ENCODE data around the gene CDC16. TPM values are rescaled to one million over a fixed set of nuclear protein-coding genes. Genes with fewer than 3 reads are reported as not detected.

The CDC16 gene
- total RNA-seq, 2 experiments from 2014 or later: 23.1 to 48.7 TPM

DNA sequence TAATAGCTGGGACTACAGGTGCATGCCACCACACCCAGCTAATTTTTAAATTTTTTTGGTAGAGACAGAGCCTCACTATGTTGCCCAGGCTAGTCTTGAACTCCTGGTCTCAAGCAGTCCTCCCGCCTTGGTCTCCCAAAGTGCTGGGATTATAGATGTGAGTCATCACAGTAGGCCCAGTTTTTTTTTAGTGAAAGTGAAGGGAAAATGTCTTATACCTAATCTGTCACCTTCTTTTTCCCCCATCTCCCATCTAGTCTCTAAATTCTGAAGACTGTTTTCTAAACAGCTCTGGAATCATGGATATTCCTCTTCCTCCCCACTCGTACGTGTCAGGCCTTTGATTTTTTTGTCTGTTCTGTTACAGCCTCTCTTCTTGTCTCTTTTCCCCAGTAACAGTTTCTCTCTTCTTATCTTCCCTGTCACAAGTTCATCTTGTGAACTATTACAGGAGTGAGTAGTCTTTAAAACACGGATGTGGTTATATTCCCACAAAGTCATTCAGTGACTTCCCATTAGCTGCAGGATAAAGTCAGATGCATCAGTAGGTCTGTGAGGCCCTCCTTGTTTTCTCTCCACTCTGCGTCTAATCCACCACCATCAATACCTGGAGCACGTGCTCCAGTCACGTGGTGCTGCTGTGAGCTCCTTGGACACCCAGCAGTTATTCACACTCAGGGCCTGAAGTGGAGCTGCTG is 2.9 kb downstream of the CDC16 start:
- Histone ChIP-seq H3K36me3 (ENCODE audit: insufficient read depth, low read length) (peaks cover 59% of the 10 kb centered on the region), H3K4me1 (ENCODE audit: insufficient read depth, low read length, poor library complexity, severe bottlenecking) (peaks cover 16% of the 10 kb centered on the region), H3K79me2 (ENCODE audit: insufficient read depth, low read depth, low read length) (peaks cover 22% of the 10 kb centered on the region), H3K27ac (ENCODE audit: low read depth, low read length, poor library complexity, severe bottlenecking) (no peak overlapping the region), H2AFZ (ENCODE audit: low read length) (no peak overlapping the region), H3K9me3 (ENCODE audit: low read length) (no peaks in the 10 kb centered on the region), H3K4me3 (ENCODE audit: low read depth, low read length, poor library complexity, severe bottlenecking) (no peak overlapping the region), H3K9me2 (ENCODE audit: insufficient read depth, low read length) (no peaks in the 10 kb centered on the region), H3K4me2 (ENCODE audit: low read length) (no peak overlapping the region), H4K20me1 (ENCODE audit: insufficient read depth, low read length) (0 out of 2 replicates have a peak, but pooled peaks cover 4% of the 10 kb centered on the region)
- ChIA-PET POLR2A (interaction anchor here (0.5 to 1.4 kb wide), 2 partner anchors 14 to 60 kb away, joined by 3 to 5 read pairs; no protein-coding TSS in a partner anchor), CTCF (ENCODE audit: unreplicated experiment) (no interaction called here)
- no peak for DNase-seq (ENCODE audit: low spot score)
- no TSS peak for BruUV-seq (replicated peaks)
- TF ChIP-seq EZH2phosphoT487 (IDR thresholded peaks at IDR 0.05; ENCODE audit: borderline replicate concordance, low read depth, low read length) (no peak), CTCF (conservative IDR thresholded peaks at IDR 0.05; ENCODE audit: low read length) (no peak)
- intact Hi-C loops (cut with micrococcal nuclease; ENCODE audit: unreplicated experiment): no loop called here

DNA sequence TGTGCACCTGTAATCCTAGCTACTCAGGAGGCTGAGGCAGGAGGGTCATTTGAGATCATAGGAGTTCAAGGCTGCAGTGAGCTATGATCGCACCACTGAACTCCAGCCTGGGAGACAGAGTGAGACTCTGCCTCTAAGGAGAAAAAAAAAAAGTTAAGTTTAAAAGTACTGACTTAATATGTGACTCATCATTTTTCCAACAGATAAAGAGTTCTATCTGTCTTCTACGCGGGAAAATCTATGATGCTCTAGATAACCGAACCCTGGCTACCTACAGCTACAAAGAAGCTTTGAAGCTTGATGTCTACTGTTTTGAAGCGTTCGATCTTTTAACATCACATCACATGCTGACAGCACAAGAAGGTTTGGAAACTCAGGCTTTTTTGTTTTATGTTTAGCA is 7.2 kb downstream of the CDC16 start:
- CTCF ChIA-PET (ENCODE audit: unreplicated experiment): no interaction called here
- no peaks in the 10 kb centered on the region for H3K9me3 ChIP-seq (ENCODE audit: low read length)
- DNase-seq (ENCODE audit: low spot score): no peak
- H3K9me2 ChIP-seq (ENCODE audit: insufficient read depth, low read length): no peaks in the 10 kb centered on the region
- no peak overlapping the region for H3K4me3 ChIP-seq (ENCODE audit: low read depth, low read length, poor library complexity, severe bottlenecking)
- TF ChIP-seq CTCF (conservative IDR thresholded peaks at IDR 0.05; ENCODE audit: low read length) (no peak), EZH2phosphoT487 (IDR thresholded peaks at IDR 0.05; ENCODE audit: borderline replicate concordance, low read depth, low read length) (no peak)
- peaks cover 4% of the 10 kb centered on the region; the same call in 1 of the 2 replicates for H3K79me2 ChIP-seq (ENCODE audit: insufficient read depth, low read depth, low read length)
- intact Hi-C loops (cut with micrococcal nuclease; ENCODE audit: unreplicated experiment): no loop called here
- BruUV-seq (replicated peaks): no TSS peak
- no peak overlapping the region for H2AFZ ChIP-seq (ENCODE audit: low read length)
- POLR2A ChIA-PET: interaction anchor here (0.6 kb wide), 1 partner anchor 131 kb away, joined by 3 read pairs; no protein-coding TSS in a partner anchor
- no peaks in the 10 kb centered on the region for H3K4me1 ChIP-seq (ENCODE audit: insufficient read depth, low read length, poor library complexity, severe bottlenecking)
- peaks cover 97% of the 10 kb centered on the region for H3K36me3 ChIP-seq (ENCODE audit: insufficient read depth, low read length)
- H3K27ac ChIP-seq (ENCODE audit: low read depth, low read length, poor library complexity, severe bottlenecking): no peak overlapping the region
- H4K20me1 ChIP-seq (ENCODE audit: insufficient read depth, low read length): no peaks in the 10 kb centered on the region
- H3K4me2 ChIP-seq (ENCODE audit: low read length): no peak overlapping the region

DNA sequence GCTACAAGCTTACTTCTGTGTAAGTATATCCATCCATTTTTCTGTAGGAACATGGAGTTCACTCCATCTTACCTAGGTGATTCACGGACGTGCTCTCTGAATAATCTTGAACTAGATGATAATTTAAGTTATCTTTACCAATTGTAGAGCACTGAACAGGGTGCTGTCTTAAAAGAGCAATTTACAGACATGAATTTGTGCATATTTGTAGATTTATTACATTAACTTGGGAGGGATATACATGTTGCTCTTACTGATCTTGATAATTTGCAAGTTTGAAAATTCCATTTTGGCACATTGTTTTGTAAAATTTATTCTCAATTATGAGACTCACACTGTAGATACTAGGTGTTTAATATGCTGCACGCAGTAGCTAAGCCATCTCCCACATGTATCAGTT is 9.3 kb downstream of the CDC16 start:
- Histone ChIP-seq H3K4me3 (ENCODE audit: low read depth, low read length, poor library complexity, severe bottlenecking) (no peak overlapping the region), H3K27ac (ENCODE audit: low read depth, low read length, poor library complexity, severe bottlenecking) (no peak overlapping the region), H3K79me2 (ENCODE audit: insufficient read depth, low read depth, low read length) (no peaks in the 10 kb centered on the region), H3K9me2 (ENCODE audit: insufficient read depth, low read length) (no peaks in the 10 kb centered on the region), H2AFZ (ENCODE audit: low read length) (no peak overlapping the region), H3K4me2 (ENCODE audit: low read length) (no peak overlapping the region), H3K36me3 (ENCODE audit: insufficient read depth, low read length) (peaks cover 96% of the 10 kb centered on the region), H4K20me1 (ENCODE audit: insufficient read depth, low read length) (no peaks in the 10 kb centered on the region), H3K9me3 (ENCODE audit: low read length) (no peaks in the 10 kb centered on the region), H3K4me1 (ENCODE audit: insufficient read depth, low read length, poor library complexity, severe bottlenecking) (no peaks in the 10 kb centered on the region)
- ChIA-PET POLR2A (no interaction called here), CTCF (ENCODE audit: unreplicated experiment) (no interaction called here)
- BruUV-seq (replicated peaks): TSS peak; percentile 12
- intact Hi-C loops (cut with micrococcal nuclease; ENCODE audit: unreplicated experiment): no loop called here
- DNase-seq (ENCODE audit: low spot score): no peak
- TF ChIP-seq EZH2phosphoT487 (IDR thresholded peaks at IDR 0.05; ENCODE audit: borderline replicate concordance, low read depth, low read length) (no peak), CTCF (conservative IDR thresholded peaks at IDR 0.05; ENCODE audit: low read length) (no peak)
